ENCODE measurements around the gene LIN37.

LIN37 gene

GRCh38 chr19:35746531-35746930, 1.8 kb upstream of the LIN37 start:
- no peaks in the 10 kb centered on the region for H3K27me3 ChIP-seq (ENCODE audit: insufficient read depth, low read depth)
- no peak overlapping the region for H3K4me3 ChIP-seq (IDR thresholded peaks at IDR 0.05; ENCODE audit: insufficient read depth, low read depth, low read length)
- no peaks in the 10 kb centered on the region for H4K20me1 ChIP-seq (ENCODE audit: insufficient read depth)
- no peak overlapping the region for H3K27ac ChIP-seq
- no peaks in the 10 kb centered on the region for H3K36me3 ChIP-seq (ENCODE audit: insufficient read depth)
- peak overlapping the region; percentile 59; the same call in 1 of the 2 replicates for H3K4me2 ChIP-seq
- no peak for TF ChIP-seq CTCF (conservative IDR thresholded peaks at IDR 0.05; ENCODE audit: low read depth, low read length)
- peak overlapping the region; percentile 96; the same call in 1 of the 2 replicates for H3K9ac ChIP-seq
- H3K79me2 ChIP-seq (ENCODE audit: insufficient read depth, low read depth): peaks cover 4% of the 10 kb centered on the region; the same call in 1 of the 2 replicates
- H2AFZ ChIP-seq (ENCODE audit: low read depth): no peak overlapping the region
- peaks cover 51% of the 10 kb centered on the region for H3K4me1 ChIP-seq (ENCODE audit: low read depth, poor library complexity, severe bottlenecking)

- H3K27ac ChIP-seq: no peak overlapping the region
- H3K27me3 ChIP-seq (ENCODE audit: insufficient read depth, low read depth): no peaks in the 10 kb centered on the region
- no peak overlapping the region for H3K4me2 ChIP-seq
- H3K36me3 ChIP-seq (ENCODE audit: insufficient read depth): no peaks in the 10 kb centered on the region
- H3K9ac ChIP-seq: no peak overlapping the region
- H3K79me2 ChIP-seq (ENCODE audit: insufficient read depth, low read depth): peaks cover 4% of the 10 kb centered on the region; the same call in 1 of the 2 replicates
- no peak overlapping the region for H2AFZ ChIP-seq (ENCODE audit: low read depth)
- no peaks in the 10 kb centered on the region for H4K20me1 ChIP-seq (ENCODE audit: insufficient read depth)
- H3K4me3 ChIP-seq (IDR thresholded peaks at IDR 0.05; ENCODE audit: insufficient read depth, low read depth, low read length): no peak overlapping the region
- peaks cover 22% of the 10 kb centered on the region for H3K4me1 ChIP-seq (ENCODE audit: low read depth, poor library complexity, severe bottlenecking)
- TF ChIP-seq CTCF (conservative IDR thresholded peaks at IDR 0.05; ENCODE audit: low read depth, low read length): no peak
These were observed 1.8 kb downstream of the LIN37 start for GRCh38 chr19:35750167-35750566.

- Histone ChIP-seq H4K20me1 (ENCODE audit: insufficient read depth) (no peaks in the 10 kb centered on the region), H3K36me3 (ENCODE audit: insufficient read depth) (no peaks in the 10 kb centered on the region), H3K79me2 (ENCODE audit: insufficient read depth, low read depth) (0 out of 2 replicates have a peak, but pooled peaks cover 4% of the 10 kb centered on the region), H3K4me2 (no peak overlapping the region), H3K4me3 (IDR thresholded peaks at IDR 0.05; ENCODE audit: insufficient read depth, low read depth, low read length) (no peak overlapping the region), H3K27me3 (ENCODE audit: insufficient read depth, low read depth) (no peaks in the 10 kb centered on the region), H3K9ac (no peak overlapping the region), H2AFZ (ENCODE audit: low read depth) (no peak overlapping the region), H3K27ac (no peak overlapping the region), H3K4me1 (ENCODE audit: low read depth, poor library complexity, severe bottlenecking) (peaks cover 17% of the 10 kb centered on the region)
- TF ChIP-seq CTCF (conservative IDR thresholded peaks at IDR 0.05; ENCODE audit: low read depth, low read length): no peak
These were observed 3.7 kb downstream of the LIN37 start for GRCh38 chr19:35751839-35752745.

GRCh38 chr19:35752746-35753350, 4.5 kb downstream of the LIN37 start:
- H4K20me1 ChIP-seq (ENCODE audit: insufficient read depth): no peaks in the 10 kb centered on the region
- no peaks in the 10 kb centered on the region for H3K27me3 ChIP-seq (ENCODE audit: insufficient read depth, low read depth)
- no peak overlapping the region for H2AFZ ChIP-seq (ENCODE audit: low read depth)
- H3K9ac ChIP-seq: no peak overlapping the region
- 0 out of 2 replicates have a peak, but pooled peaks cover 4% of the 10 kb centered on the region for H3K79me2 ChIP-seq (ENCODE audit: insufficient read depth, low read depth)
- TF ChIP-seq CTCF (conservative IDR thresholded peaks at IDR 0.05; ENCODE audit: low read depth, low read length): no peak
- no peak overlapping the region for H3K4me3 ChIP-seq (IDR thresholded peaks at IDR 0.05; ENCODE audit: insufficient read depth, low read depth, low read length)
- no peak overlapping the region for H3K4me2 ChIP-seq
- H3K27ac ChIP-seq: no peak overlapping the region
- no peaks in the 10 kb centered on the region for H3K36me3 ChIP-seq (ENCODE audit: insufficient read depth)
- H3K4me1 ChIP-seq (ENCODE audit: low read depth, poor library complexity, severe bottlenecking): peaks cover 15% of the 10 kb centered on the region

All from KMS-11 (cell line).